HFFc6 (cell line): ENCODE results near the gene NDUFAF7. TPM values are rescaled to one million over a fixed set of nuclear protein-coding genes. Genes with fewer than 3 reads are reported as not detected.
"Not testable (repeated sequence)": the region's sequence is repeated elsewhere in the genome, so short reads cannot be mapped to it uniquely, and the experiment has no call there.

Experiments used
- DNase-seq: peaks from one replicate; pipeline ENCODE4 v3.0.0-alpha.2; 2018
- H3K27ac Mint-ChIP-seq: 2 replicates; pipeline ENCODE4 v1.8.0; 2020; ENCODE audit warnings: mild to moderate bottlenecking, mixed read lengths
- H3K27me3 Mint-ChIP-seq: 2 replicates; pipeline ENCODE4 v1.8.0; 2021; ENCODE audit warnings: mild to moderate bottlenecking, moderate library complexity, mixed read lengths; ENCODE audit not compliant: insufficient read depth
- H3K36me3 Mint-ChIP-seq: 2 replicates; pipeline ENCODE4 v1.8.0; 2021; ENCODE audit warnings: low read depth, mixed read lengths
- H3K4me1 Mint-ChIP-seq: 2 replicates; pipeline ENCODE4 v1.8.0; 2020; ENCODE audit warnings: low read depth, mixed read lengths
- H3K4me3 Mint-ChIP-seq: 2 replicates; pipeline ENCODE4 v1.8.0; 2020; ENCODE audit warnings: mild to moderate bottlenecking, moderate library complexity, mixed read lengths
- H3K9me3 Mint-ChIP-seq: 2 replicates; pipeline ENCODE4 v1.8.0; 2020; ENCODE audit warnings: mild to moderate bottlenecking, mixed read lengths
- total RNA-seq, 6 experiments: library from RNA; stranded (reverse); fragmentation: NEBNext Ultra II Directional; extraction: Animal tissue kit (Norgen Biotek cat#: 25700); gene quantifications; 2 replicates in 1 of 6; 3 replicates in 5 of 6; pipeline ENCODE4 v1.2.3, GENCODE V29; 2021
- TF ChIP-seq, protein P1 (sequence below): fragments of 200-600 bp; sonication (generic); IDR thresholded peaks from 2 replicates; pipeline ENCODE4 v1.5.0; 2021; ENCODE audit warnings: antibody characterized with exemption, mild to moderate bottlenecking

NDUFAF7 gene
- total RNA-seq, 6 experiments from 2014 or later: 10.2 to 13.6 (median 12.1) TPM

DNA sequence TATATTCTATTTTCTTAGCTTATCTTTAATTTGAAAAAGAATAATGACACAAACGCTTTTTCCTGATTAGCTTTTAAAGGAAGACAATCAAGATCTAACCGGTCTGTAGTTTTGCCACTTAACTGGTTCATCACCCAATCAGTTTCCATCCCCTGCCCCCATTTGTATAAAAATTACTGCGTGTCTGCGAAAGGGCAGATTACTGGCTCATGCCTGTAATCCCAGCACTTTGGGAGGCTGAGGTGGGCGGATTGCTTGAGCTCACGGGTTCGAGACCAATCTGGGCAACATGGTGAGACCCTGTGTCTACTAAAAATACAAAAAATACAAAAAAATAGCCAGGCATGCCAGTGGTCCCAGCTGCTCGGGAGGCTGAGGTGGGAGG lies 32.8 kb upstream of the NDUFAF7 start:
- Mint-ChIP-seq H3K4me3 (no peak overlapping the region), H3K4me1 (peaks cover 22% of the 10 kb centered on the region), H3K27ac (no peak overlapping the region; the same call in 1 of the 2 replicates), H3K9me3 (no peaks in the 10 kb centered on the region), H3K36me3 (peaks cover 20% of the 10 kb centered on the region), H3K27me3 (peaks cover 6% of the 10 kb centered on the region)
- TF ChIP-seq, protein P1, sequence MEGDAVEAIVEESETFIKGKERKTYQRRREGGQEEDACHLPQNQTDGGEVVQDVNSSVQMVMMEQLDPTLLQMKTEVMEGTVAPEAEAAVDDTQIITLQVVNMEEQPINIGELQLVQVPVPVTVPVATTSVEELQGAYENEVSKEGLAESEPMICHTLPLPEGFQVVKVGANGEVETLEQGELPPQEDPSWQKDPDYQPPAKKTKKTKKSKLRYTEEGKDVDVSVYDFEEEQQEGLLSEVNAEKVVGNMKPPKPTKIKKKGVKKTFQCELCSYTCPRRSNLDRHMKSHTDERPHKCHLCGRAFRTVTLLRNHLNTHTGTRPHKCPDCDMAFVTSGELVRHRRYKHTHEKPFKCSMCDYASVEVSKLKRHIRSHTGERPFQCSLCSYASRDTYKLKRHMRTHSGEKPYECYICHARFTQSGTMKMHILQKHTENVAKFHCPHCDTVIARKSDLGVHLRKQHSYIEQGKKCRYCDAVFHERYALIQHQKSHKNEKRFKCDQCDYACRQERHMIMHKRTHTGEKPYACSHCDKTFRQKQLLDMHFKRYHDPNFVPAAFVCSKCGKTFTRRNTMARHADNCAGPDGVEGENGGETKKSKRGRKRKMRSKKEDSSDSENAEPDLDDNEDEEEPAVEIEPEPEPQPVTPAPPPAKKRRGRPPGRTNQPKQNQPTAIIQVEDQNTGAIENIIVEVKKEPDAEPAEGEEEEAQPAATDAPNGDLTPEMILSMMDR: no peak
- DNase-seq: no peak

DNA sequence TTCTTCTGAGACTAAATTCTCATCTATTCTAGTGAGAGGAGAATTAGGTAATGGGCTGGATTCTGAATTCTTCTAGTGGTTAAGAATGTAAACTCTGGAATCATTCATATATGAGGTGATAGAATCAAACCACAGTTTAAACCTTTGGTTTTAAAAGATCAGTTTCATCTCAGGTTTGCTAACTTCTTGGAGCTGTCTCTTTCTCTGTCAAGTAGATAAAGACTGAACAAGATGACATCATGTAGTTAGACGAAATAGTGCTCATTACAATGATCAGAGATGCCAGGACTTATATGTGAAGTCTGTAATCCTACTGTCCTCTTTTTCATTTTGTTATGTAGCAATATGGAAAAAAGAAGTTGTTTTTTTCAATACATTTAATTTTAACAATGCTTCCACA lies 30.2 kb upstream of the NDUFAF7 start:
- H3K9me3 Mint-ChIP-seq: no peaks in the 10 kb centered on the region
- no peak for DNase-seq
- H3K4me3 Mint-ChIP-seq: no peak overlapping the region
- peaks cover 4% of the 10 kb centered on the region for H3K27me3 Mint-ChIP-seq
- peaks cover 45% of the 10 kb centered on the region for H3K36me3 Mint-ChIP-seq
- peaks cover 22% of the 10 kb centered on the region for H3K4me1 Mint-ChIP-seq
- H3K27ac Mint-ChIP-seq: peak overlapping the region; percentile 9; the same call in 1 of the 2 replicates
- TF ChIP-seq, protein P1: no peak

DNA sequence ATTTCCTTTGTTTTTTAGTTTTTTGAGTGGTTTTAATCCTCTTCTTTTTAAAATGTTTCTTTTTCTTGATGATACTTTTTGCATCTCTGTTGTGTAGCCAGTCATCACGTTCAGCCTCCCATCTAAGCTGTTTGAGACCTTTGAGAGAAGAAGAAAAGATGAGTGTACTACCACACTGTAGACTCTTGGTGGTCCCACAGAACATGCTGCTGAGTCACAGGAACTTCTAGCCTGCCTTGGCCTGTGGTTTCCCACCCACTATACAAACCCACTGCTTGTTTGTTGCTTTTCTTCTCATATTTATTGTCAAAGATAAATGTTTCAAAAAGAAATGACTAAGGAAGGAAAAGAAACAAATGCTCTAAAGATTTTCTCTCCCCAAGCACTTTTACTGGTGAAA lies 29.7 kb upstream of the NDUFAF7 start:
- Mint-ChIP-seq H3K4me3 (no peak overlapping the region), H3K36me3 (peaks cover 51% of the 10 kb centered on the region), H3K27me3 (peaks cover 2% of the 10 kb centered on the region; the same call in 1 of the 2 replicates), H3K4me1 (peaks cover 22% of the 10 kb centered on the region), H3K27ac (peak overlapping the region; percentile 37; the same call in 1 of the 2 replicates), H3K9me3 (no peaks in the 10 kb centered on the region)
- TF ChIP-seq, protein P1: no peak
- DNase-seq: no peak

DNA sequence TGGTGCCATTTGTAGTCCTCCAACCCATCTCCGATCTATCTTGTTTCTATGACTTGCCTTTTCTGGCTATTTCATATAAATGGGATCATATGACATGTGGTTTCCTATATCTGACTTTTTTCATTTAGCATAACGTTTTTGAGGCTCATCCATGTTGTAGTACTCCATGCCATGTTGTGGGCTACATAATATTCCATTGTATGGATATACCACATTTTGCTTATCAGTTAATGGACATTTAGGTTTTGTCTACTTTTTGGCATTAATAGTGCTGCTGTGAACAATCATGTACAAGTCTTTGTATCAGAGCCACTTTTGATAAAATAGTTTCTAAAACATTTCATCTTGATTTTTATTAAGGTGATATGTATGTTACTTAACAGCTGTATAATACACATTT lies 27.8 kb upstream of the NDUFAF7 start:
- TF ChIP-seq, protein P1: no peak
- Mint-ChIP-seq H3K9me3 (peaks cover 11% of the 10 kb centered on the region), H3K4me1 (peaks cover 15% of the 10 kb centered on the region; the same call in 1 of the 2 replicates), H3K4me3 (no peak overlapping the region), H3K36me3 (peaks cover 70% of the 10 kb centered on the region), H3K27ac (no peak overlapping the region), H3K27me3 (no peaks in the 10 kb centered on the region; the same call in 1 of the 2 replicates)
- no peak for DNase-seq

DNA sequence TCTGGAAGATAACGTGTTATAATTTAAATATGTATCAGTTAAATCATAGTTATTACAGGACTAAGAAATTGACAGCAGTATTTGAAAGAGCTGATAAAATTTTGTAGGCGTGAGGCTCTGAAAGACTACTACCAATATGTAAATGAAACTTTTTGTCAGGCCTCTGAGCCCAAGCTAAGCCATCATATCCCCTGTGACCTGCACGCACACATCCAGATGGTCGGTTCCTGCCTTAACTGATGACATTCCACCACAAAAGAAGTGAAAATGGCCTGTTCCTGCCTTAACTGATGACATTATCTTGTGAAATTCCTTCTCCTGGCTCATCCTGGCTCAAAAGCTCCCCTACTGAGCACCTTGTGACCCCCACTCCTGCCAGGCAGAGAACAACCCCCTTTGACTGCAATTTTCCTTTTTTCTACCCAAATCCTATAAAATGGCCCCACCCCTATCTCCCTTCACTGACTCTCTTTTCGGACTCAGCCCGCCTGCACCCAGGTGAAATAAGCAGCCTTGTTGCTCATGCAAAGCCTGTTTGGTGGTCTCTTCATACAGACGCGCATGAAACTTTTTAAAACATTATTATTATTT lies 26.3 kb upstream of the NDUFAF7 start:
- H3K4me1 Mint-ChIP-seq: peaks cover 15% of the 10 kb centered on the region; the same call in 1 of the 2 replicates
- H3K9me3 Mint-ChIP-seq: peaks cover 14% of the 10 kb centered on the region
- not testable (repeated sequence) for H3K27me3 Mint-ChIP-seq, H3K4me3 Mint-ChIP-seq, DNase-seq, H3K27ac Mint-ChIP-seq
- peaks cover 85% of the 10 kb centered on the region for H3K36me3 Mint-ChIP-seq

DNA sequence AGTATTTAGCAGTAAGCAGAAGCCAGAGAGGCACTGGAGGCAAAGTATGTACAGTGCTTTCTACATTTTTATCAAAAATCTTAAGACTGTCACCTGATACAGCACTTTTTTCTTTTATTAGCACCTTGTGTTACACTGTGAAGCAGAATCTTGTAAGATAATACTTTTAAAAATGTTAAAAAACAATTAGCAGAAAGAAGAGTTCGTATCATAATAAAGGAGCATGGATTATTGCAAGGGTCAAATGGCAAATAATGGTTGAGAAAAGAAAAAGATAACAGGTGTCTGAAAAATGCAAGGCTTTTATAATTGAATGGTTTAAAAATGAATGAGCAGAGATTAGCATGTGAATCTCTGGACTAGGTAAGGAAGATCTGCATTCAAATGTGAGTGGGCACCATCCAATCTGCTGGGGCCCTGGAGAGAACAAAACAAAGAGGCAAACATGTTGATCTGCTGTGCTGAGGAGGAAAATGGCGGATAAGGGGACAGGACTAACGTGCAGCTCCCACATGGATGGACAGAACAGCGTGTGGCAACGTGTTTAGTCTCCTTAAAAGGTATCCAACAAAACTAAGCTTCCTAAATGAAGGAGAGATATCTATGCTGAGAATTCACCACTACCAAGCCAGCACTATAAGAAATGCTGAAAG lies 25.6 kb upstream of the NDUFAF7 start:
- TF ChIP-seq, protein P1: no peak
- H3K27me3 Mint-ChIP-seq: peaks cover 3% of the 10 kb centered on the region
- no peak overlapping the region for H3K4me3 Mint-ChIP-seq
- H3K27ac Mint-ChIP-seq: no peak overlapping the region; the same call in 1 of the 2 replicates
- peaks cover 91% of the 10 kb centered on the region for H3K36me3 Mint-ChIP-seq
- peaks cover 14% of the 10 kb centered on the region for H3K9me3 Mint-ChIP-seq
- DNase-seq: no peak
- H3K4me1 Mint-ChIP-seq: peaks cover 14% of the 10 kb centered on the region; the same call in 1 of the 2 replicates

DNA sequence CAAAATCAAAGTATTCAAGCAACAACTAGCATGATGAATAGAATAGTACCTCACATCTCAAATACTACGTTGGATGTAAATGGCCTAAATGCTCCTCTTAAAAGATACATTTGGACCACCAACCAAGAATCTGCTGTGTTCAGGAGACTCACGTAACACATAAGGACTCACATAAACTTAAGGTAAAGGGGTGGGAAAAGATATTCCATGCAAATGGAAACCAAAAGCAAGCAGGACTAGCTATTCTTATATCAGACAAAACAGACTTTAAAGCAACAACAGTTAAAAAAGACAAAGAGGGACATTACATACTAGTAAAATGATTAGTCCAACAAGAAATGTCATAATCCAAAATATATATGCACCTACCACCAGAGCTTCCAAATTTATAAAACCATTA lies 24.7 kb upstream of the NDUFAF7 start:
- H3K4me3 Mint-ChIP-seq, H3K27ac Mint-ChIP-seq, H3K27me3 Mint-ChIP-seq, DNase-seq: not testable (repeated sequence)
- Mint-ChIP-seq H3K4me1 (peaks cover 14% of the 10 kb centered on the region), H3K36me3 (peaks cover 95% of the 10 kb centered on the region), H3K9me3 (peaks cover 14% of the 10 kb centered on the region)
